GM18498 (cell line): ENCODE data around the gene EEF1G.
"Not testable (repeated sequence)": the region's sequence is repeated elsewhere in the genome, so short reads cannot be mapped to it uniquely, and the experiment has no call there.

ENCODE experiments used
- ATAC-seq: cut with Tn5 transposase; IDR thresholded peaks from one replicate; pipeline ENCODE4 v1.9.1; 2021; ENCODE audit warnings: mild to moderate bottlenecking, moderate library complexity; ENCODE audit not compliant: unreplicated experiment

EEF1G gene, protein sequence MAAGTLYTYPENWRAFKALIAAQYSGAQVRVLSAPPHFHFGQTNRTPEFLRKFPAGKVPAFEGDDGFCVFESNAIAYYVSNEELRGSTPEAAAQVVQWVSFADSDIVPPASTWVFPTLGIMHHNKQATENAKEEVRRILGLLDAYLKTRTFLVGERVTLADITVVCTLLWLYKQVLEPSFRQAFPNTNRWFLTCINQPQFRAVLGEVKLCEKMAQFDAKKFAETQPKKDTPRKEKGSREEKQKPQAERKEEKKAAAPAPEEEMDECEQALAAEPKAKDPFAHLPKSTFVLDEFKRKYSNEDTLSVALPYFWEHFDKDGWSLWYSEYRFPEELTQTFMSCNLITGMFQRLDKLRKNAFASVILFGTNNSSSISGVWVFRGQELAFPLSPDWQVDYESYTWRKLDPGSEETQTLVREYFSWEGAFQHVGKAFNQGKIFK

DNA sequence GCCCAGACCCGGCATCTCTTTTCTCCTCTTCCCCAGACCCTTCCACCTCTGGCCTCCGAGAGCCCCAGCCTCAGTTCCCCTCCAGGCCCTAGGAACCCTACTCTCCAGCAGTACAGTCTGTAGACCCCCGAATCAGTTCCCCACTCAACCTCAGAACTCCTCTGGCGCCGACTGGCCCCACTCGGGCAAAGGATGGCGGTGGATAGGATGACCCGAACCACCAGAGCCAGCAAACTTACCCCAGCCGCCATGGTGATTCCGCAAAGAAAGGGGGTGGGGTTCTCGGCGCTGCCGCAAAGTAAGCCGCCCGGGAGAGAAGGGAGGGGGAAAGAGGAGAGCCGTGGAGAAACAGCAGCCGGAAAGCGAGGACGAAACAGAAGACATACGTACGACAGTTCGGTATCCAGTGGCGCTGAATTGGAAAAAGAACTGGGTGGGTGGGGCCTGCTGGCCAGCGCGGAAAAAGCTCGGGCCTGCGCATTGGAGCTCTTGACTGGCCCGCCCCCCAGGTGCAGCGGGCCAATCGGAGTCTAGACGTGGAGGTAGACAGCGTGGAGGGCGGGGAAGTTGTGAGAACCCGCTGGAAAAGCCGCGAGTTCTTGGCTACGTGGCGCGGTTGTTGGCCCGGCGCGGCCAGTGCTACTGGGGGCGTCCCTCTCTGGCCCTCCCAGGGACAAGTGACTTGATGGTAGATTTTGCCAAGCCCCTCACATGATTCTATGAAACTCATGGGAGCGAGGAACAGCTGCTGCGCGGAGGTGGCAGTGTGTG lies at the start of gene EEF1G:
Gene EEF1G, minus strand, starts transcription at position 300 of the 771 bp plus-strand sequence. Its CDS starts 49 bp downstream, at position 251.
- peak; percentile 90 for ATAC-seq

DNA sequence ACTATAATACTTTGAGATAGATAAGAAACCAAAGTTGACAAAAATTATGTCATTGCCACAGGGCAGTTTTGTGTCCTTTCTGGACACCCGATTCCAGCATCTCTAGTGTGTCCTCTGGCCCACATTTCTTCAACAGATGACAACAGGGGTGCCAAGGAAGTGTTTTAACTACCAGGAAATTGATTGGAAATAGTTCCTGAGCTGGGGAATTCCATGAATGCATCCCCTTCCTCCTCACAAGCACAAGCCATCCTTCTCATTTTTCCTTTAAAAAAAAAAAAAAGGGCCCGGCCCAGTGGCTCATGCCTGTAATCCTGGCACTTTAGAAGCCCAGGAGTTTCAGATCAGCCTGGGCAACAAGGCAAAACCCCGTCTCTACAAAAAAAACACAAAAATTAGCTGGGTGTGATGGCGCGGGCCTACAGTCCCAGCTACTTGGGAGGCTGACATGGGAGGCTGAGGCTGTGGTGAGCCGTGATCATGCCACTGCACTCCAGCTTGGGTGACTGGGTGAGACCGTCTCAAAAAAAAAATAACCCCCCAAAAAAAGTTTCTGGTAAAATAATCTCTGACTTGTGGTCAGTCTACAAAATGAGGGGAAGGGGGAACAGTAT lies 48.9 kb upstream of the EEF1G start:
- no peak for ATAC-seq

DNA sequence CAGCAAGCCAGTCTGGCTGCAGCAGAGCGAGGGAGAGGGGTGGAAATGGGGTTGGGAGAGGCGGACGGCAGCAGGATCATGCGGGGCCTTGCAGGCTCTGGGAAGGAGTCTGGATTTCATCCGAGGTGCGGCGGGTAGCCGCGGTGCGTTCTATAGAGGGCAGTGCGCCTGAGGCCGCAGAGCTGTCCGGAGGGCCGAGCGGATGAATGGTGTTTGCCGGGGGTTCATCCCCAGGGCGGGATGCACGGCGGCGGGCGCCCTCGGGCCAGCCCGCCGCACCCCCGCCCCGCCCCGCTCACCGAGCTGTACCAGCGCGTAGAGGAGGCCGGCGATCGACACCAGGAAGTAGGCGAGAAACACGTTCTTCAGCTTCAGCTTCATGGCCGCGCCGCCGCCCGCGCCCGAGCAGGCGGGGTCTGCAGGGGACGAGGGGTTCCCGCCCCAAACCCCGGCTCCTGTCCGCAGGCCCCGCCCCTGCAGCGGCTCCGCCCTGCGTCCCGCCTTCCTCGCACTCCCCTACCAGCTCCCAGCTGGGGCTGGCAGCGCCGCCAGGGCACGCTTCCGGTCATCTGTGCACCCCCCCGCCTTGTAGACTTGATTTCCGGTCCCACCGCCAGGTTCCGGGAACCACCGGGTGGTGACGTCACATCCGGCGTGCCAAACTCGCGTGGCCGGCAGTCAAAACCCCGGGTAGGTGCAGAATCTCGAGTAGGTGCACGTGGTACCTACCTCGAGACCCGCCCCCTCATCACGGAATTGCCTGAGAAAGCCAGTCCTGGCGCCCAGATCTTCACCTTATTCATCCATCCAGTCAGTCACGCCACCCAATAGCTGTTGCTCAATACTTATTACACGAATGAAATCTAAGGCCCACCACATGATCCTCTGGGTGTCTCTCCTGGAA lies 48.1 kb upstream of the EEF1G start, which contains the start of gene B3GAT3:
Gene B3GAT3, minus strand, starts transcription at position 420 of the 904 bp plus-strand sequence. Its CDS starts 39 bp downstream, at position 381.
- ATAC-seq: peak; percentile 95

DNA sequence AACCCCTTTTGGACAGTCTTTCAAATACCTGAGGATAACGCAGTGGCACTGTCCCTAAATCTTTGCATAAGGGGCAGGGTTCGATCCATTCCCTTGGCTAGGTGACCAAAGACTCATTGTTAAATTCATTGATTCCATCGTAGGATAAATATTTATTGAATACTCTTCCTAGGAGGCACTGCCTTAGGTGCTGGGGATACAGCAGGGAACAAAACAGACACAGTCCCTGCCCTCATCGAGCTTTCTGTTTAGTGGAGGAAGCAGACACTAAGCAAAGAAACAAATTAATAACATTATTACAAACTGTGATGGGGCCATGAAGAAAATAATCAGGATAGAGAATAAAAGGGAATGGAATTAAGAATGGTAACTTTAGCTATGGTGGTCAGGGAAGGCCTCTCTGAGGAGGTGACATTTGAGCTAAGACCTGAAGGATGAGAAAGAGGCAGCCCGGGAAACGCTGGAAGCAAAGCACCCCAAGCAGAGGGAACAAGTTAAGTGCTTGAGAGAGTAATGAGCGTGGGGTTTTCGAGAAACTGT lies 47.4 kb upstream of the EEF1G start:
- no peak for ATAC-seq

DNA sequence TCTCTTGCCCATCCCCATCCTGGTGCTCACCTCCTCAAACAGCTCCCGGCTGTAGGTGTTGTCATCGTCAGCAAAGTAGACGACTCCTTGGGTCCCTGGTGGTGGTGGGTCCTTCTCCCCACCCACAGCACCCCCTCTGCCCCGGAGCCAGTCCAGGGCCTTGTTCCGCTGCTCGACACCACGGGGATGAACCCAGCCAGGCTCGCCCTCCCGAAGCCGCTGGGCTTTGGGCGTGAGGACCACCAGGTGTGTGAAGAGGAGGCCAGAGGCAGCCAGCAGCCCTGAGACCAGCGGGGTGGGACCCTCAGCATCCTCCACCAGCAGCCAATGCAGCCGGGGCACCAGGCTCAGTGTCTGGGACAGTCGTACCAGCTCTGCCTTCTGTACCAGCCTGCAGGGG lies 43.3 kb upstream of the EEF1G start:
- ATAC-seq: not testable (repeated sequence)

DNA sequence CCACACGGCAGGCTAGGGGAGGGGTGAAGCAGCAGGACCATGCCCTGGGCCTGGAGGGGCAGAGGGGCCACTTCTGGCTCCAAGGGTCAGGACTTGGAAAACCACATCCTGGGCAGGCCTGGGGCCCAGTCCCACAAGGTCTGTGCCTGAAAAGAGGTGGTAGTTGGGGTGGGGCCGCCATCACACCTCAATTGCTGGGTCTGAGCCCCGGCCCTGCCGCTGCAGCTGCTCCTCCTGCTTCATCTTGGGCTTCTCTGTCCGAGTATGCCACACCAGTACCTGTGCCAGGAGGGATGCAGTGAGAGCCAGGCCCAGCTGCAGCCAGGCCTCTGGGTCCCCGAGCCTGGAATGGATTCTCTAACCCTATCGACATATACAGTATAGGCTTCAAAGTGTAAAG lies 41.8 kb upstream of the EEF1G start:
- no peak for ATAC-seq

DNA sequence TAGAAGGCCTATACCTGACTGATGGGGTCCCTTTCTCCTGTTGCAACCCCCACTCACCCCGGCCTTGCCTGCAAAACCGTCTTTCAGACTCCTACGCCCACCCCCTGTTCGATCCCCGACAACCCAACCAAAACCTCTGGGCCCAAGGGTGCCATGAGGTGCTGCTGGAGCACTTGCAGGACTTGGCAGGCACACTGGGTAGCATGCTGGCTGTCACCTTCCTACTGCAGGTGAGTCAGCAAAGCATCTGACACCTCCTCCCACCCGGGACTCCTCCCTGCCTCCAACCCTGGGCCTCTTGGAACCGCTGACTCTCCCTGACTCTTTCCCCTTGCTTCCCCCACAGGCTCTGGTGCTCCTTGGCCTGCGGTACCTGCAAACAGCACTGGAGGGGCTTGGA lies 40.6 kb upstream of the EEF1G start:
- ATAC-seq: no peak

DNA sequence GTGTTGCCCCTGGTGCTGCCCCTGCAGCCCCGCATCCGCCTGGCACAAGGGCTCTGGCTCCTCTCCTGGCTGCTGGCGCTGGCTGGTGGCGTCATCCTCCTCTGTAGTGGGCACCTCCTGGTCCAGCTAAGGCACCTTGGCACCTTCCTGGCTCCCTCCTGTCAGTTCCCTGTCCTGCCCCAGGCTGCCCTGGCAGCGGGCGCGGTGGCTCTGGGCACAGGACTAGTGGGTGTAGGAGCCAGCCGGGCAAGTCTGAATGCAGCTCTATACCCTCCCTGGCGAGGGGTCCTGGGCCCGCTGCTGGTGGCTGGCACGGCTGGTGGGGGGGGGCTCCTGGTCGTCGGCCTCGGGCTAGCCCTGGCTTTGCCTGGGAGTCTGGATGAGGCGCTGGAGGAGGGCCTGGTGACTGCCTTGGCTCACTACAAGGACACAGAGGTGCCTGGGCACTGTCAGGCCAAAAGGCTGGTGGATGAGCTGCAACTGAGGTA lies 39.6 kb upstream of the EEF1G start:
- no peak for ATAC-seq

DNA sequence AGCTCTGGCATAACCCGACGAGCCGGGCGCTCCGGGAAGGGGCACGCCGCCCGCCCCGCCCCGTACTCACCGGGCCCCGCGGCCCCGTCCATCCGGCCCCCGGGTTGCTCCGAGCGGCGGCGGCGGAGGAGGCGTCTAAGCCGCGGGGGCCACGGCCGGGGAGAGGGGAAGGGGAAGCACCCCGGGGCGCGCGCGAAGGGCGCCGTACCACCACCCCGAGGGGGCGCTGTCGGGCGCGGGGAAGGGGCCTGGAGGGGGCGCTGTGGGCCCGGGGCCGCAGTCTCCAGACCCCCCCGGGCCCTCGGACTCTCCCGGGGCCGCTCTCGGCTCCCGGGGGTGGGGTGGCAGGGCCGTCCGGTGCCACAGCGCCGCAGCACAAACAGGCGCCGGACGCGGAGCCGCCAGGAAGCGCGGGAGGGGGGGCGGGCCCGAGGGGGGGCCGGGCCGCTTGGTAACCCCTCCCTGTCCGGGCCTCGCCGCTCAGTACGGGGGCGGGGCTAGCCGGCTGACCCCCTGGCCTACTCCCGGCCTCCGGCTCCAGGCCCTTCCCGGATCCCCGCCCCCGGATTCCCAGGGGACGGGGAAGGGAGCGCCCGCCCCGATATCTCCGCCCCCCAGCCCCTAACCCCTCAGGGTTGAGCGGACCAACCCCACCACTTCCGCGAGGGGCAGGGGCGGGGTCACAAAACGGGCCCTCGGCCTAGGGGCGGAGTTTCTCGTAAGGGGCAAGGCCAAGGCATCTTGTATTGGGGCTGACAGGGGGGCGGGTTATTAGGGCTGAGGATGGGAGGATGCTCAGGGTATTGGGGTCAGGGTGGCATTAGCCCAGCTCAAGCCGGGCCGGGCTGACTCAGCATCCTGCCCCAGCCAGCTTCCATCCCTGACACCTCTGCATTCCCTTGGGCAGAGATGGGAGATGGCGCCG lies 38.9 kb upstream of the EEF1G start, which contains the start of the genes EML3 and ROM1:
Gene EML3, minus strand, starts transcription at position 410 of the 925 bp plus-strand sequence. Its CDS starts 318 bp downstream, at position 92.
Gene ROM1, plus strand, starts transcription at position 892 of the 925 bp plus-strand sequence. Its CDS starts 25 bp downstream, at position 917.
- peak; percentile 70 for ATAC-seq

DNA sequence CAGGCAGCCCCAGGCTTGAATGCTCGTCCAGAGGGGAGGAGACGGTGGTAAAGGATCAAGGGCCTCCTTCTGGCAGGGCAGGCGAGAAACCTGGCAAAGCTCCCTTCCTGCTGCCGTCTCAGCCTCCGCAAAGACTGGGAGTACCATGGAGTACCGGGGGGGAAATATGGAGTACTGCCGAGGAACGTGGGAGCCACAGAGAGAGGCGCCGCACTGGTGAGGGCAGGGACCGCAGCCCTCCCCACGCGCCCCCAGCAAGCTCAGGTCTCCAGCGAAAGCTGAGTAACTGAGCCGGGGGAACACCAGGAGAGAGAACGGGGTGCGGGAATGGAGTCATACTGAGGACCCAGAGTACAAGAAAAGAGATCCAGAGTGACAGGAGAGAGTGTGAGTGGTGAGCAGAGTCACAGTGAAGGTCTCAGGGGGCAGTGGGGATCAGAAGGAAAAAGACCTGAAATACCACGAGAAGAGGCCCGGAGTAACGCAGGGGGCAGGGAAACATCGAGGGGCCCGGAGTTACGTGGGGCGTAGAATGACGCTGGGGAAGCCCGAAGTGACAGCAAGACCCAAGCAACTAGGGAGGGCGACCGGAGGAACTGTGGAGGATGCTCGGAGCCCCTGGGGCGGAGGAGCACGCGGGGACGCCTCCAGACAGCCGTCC lies 38.1 kb upstream of the EEF1G start:
- ATAC-seq: peak; percentile 30

DNA sequence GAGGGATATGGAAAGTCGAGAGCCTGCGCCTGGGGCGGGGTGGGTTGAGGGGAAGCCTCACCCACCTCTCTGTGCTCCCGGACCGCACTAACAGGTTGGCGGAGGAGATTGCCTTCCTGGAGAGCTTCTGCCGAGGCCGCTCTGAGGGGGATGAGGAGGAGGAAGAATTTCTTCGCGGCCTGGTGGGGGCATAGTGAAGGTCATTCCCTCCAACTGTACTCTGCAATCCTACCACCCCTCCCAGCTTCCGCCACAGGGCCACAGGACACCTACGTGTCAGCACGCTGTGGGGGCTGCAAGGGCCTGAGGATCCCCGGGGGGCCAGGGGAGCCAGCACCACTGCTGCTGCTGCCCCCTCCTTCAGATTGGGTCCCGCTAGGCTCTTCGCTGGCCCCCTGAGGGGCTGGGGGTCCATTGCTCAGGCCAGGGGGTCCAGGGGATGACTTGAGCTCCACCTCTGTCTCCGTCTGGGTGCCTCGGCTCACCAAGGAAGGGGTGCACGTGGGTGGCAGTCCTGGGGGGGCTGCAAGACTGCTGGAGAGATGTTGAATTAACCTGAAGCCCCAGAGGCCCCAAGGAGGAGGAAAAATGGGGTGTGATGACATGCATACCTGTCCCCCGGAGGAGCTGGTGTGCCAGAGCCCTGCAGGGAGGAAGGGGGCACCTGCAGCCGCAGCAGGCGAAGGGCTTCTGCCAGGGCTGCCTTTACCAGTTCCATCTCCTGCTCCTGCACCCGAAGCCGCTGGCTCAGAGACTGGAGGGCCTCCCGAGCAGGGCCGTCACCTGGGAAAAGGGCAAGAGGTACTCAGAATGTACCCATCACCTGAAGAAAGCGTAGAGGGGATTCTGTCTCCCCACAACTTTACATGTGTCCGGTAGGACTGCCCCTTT lies 37.4 kb upstream of the EEF1G start:
- no peak for ATAC-seq

DNA sequence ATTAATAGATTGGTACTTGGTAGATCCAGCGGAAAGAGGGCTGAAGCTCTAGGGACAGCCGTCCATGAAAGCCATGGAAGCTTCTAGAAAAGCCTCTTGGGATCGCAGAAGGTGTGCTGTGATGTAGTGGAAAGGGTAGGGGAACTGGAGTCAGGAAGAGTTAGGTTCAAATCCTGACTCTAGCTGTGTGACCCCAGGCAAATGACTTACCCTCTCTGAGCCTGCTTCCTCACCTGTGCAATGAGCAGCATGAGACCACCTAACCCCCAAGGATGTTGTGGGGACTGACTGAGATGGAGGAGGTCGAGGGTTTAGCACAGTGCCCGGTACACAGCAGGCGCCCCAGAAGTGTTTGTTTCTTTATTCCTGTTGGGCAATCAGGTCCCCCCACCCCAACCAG lies 36.7 kb upstream of the EEF1G start:
- ATAC-seq: no peak

DNA sequence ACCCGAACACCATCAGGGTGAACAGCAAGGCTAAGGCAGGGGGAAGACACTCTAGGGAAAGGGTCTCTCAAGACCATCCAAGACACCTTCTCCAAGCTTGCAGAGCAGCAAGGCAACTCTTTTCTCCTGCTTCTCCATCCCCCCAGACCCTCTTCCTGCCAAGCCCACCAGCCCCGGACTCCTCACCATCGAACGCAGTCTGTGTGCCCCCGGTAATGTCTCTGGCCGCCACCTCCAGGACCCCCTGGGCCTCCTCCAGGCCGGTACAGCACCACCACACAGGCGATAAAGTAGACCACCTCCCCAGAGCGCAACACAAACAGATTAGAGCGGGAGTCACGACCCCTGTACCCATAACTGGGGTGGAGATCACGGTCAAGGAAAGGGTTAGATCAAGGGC lies 35.1 kb upstream of the EEF1G start:
- no peak for ATAC-seq

DNA sequence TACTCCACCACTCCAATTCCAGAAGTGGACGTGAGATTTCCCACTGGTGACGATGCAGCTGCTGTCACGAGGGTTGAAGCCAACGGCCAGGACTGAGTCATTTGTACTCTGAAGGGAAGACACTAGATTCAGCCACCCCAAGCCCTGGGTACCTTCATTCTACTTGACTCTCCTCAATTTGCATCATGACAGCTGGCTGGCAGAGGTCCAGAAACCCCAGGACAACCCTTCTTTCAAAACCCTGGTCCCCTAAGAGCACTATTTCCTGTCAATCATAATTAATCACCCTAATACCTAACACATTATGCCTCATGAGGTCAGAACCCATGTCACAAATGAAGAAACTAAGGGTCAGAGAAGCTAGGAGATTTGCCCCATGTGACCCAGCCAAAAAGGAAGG lies 34.0 kb upstream of the EEF1G start:
- ATAC-seq: no peak

DNA sequence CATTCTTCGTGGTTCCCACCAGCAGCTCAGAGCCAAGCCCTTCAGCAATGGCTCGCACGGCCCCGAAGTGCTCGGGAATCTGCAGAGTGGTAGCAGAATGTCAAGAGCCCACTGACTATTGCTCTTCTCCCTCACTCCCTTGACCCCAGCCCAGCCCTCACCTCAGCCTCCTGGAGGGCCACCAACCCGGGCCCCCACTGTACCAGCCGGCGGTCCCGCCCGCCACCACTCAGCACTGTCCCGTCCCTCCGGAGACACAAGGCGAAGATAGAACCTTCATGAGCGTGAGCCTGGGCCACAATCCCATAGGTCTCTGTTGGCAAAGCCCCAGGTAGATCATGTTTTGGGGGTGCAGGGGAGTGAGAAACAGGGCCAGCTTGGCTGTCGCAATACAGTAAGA lies 32.2 kb upstream of the EEF1G start:
- no peak for ATAC-seq

DNA sequence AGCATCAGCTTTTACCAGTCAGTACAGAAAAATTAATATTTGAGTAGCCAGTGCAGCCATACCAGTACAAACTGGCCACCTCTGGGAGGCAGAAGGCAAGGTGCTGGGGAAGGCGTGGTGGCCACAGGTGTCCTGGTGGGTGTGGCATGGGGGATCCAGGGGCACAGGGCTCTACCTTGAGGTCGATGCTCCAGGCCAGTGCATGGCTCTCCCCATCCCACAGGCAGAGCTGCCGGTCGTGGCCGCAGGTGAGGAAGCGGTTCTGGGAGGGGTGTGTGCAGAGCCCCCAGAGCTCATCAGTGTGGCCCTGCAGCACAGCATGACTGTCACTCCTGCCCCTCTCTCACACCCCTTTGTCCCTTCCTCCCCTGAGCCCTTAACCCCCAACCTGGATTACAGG lies 31.8 kb upstream of the EEF1G start:
- no peak for ATAC-seq

DNA sequence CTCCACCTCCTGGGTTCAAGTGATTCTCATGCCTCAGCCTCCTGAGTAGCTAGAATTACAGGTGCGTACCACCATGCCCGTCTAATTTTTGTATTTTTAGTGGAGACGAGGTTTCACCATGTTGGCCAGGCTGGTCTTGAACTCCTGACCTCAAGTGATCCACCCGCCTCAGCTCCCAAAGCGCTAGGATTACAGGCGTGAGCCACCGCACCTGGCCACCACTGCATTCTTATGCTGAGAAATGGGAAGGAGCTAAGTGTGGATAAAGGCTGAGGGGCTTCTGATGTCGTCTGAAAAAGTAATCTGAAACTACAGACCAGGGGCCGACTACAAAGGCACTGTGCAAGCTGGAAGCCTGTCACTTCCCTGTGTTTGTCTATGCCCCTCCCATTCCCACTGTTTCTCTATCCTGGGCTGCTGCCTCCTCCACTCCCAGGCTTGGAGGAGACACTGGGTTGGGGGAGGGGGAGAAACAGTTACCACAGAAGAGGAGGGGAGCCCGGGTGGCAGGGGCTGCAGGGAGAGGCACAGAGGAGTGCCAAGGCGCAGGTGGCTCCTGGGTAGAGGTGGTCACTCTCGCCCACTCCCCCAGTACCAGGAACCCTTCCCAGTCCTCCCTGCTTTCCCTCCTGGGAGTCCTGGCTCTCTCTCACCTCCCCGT lies 30.9 kb upstream of the EEF1G start:
- ATAC-seq: no peak
